ENCODE results near the gene SMIM38.
"Not testable (repeated sequence)": the region's sequence is repeated elsewhere in the genome, so short reads cannot be mapped to it uniquely, and the experiment has no call there.

Gene SMIM38

GRCh38 chr11:69148806-69149205 is 6.9 kb upstream of the SMIM38 start:
- Histone ChIP-seq H3K27me3 (ENCODE audit: control insufficient read depth, insufficient read depth, low read length) (no peaks in the 10 kb centered on the region), H3K4me3 (ENCODE audit: low read length) (no peak overlapping the region), H3K36me3 (ENCODE audit: control insufficient read depth, insufficient read depth, low read length) (no peaks in the 10 kb centered on the region), H3K4me1 (ENCODE audit: control insufficient read depth, insufficient read depth, low read length) (no peaks in the 10 kb centered on the region), H3K9me3 (ENCODE audit: control insufficient read depth, low read length) (no peaks in the 10 kb centered on the region), H3K9ac (ENCODE audit: low read length) (no peak overlapping the region)

GRCh38 chr11:69149338-69150045 is 6.2 kb upstream of the SMIM38 start:
- not testable (repeated sequence) for H3K9me3 ChIP-seq (ENCODE audit: control insufficient read depth, low read length); H3K9ac ChIP-seq (ENCODE audit: low read length); H3K36me3 ChIP-seq (ENCODE audit: control insufficient read depth, insufficient read depth, low read length); H3K4me1 ChIP-seq (ENCODE audit: control insufficient read depth, insufficient read depth, low read length); H3K4me3 ChIP-seq (ENCODE audit: low read length); H3K27me3 ChIP-seq (ENCODE audit: control insufficient read depth, insufficient read depth, low read length)

- no peaks in the 10 kb centered on the region for H3K4me1 ChIP-seq (ENCODE audit: control insufficient read depth, insufficient read depth, low read length)
- no peaks in the 10 kb centered on the region for H3K27me3 ChIP-seq (ENCODE audit: control insufficient read depth, insufficient read depth, low read length)
- H3K9ac ChIP-seq (ENCODE audit: low read length): no peak overlapping the region
- H3K4me3 ChIP-seq (ENCODE audit: low read length): no peak overlapping the region
- H3K36me3 ChIP-seq (ENCODE audit: control insufficient read depth, insufficient read depth, low read length): no peaks in the 10 kb centered on the region
- no peaks in the 10 kb centered on the region for H3K9me3 ChIP-seq (ENCODE audit: control insufficient read depth, low read length)
Measured at GRCh38 chr11:69150175-69150574, 5.6 kb upstream of the SMIM38 start.

GRCh38 chr11:69151836-69152235 is 3.9 kb upstream of the SMIM38 start:
- Histone ChIP-seq H3K4me3 (ENCODE audit: low read length) (no peak overlapping the region), H3K27me3 (ENCODE audit: control insufficient read depth, insufficient read depth, low read length) (peaks cover 1% of the 10 kb centered on the region), H3K9me3 (ENCODE audit: control insufficient read depth, low read length) (no peaks in the 10 kb centered on the region), H3K4me1 (ENCODE audit: control insufficient read depth, insufficient read depth, low read length) (peaks cover 4% of the 10 kb centered on the region), H3K36me3 (ENCODE audit: control insufficient read depth, insufficient read depth, low read length) (no peaks in the 10 kb centered on the region), H3K9ac (ENCODE audit: low read length) (no peak overlapping the region)

- Histone ChIP-seq H3K4me1 (ENCODE audit: control insufficient read depth, insufficient read depth, low read length) (peaks cover 13% of the 10 kb centered on the region), H3K36me3 (ENCODE audit: control insufficient read depth, insufficient read depth, low read length) (no peaks in the 10 kb centered on the region), H3K9ac (ENCODE audit: low read length) (no peak overlapping the region), H3K9me3 (ENCODE audit: control insufficient read depth, low read length) (no peaks in the 10 kb centered on the region), H3K27me3 (ENCODE audit: control insufficient read depth, insufficient read depth, low read length) (peaks cover 12% of the 10 kb centered on the region), H3K4me3 (ENCODE audit: low read length) (no peak overlapping the region)
Measured at GRCh38 chr11:69152733-69153421, 2.9 kb upstream of the SMIM38 start.

GRCh38 chr11:69153661-69154060 is 2.1 kb upstream of the SMIM38 start:
- Histone ChIP-seq H3K36me3 (ENCODE audit: control insufficient read depth, insufficient read depth, low read length) (no peaks in the 10 kb centered on the region), H3K4me1 (ENCODE audit: control insufficient read depth, insufficient read depth, low read length) (peaks cover 13% of the 10 kb centered on the region), H3K9me3 (ENCODE audit: control insufficient read depth, low read length) (no peaks in the 10 kb centered on the region), H3K4me3 (ENCODE audit: low read length) (no peak overlapping the region), H3K9ac (ENCODE audit: low read length) (no peak overlapping the region), H3K27me3 (ENCODE audit: control insufficient read depth, insufficient read depth, low read length) (peaks cover 15% of the 10 kb centered on the region)

GRCh38 chr11:69154211-69154913 is 1.4 kb upstream of the SMIM38 start:
- H3K4me3 ChIP-seq (ENCODE audit: low read length): no peak overlapping the region
- no peaks in the 10 kb centered on the region for H3K36me3 ChIP-seq (ENCODE audit: control insufficient read depth, insufficient read depth, low read length)
- no peaks in the 10 kb centered on the region for H3K9me3 ChIP-seq (ENCODE audit: control insufficient read depth, low read length)
- no peak overlapping the region for H3K9ac ChIP-seq (ENCODE audit: low read length)
- peaks cover 15% of the 10 kb centered on the region for H3K27me3 ChIP-seq (ENCODE audit: control insufficient read depth, insufficient read depth, low read length)
- H3K4me1 ChIP-seq (ENCODE audit: control insufficient read depth, insufficient read depth, low read length): peaks cover 13% of the 10 kb centered on the region

- H3K9ac ChIP-seq (ENCODE audit: low read length): no peak overlapping the region
- H3K36me3 ChIP-seq (ENCODE audit: control insufficient read depth, insufficient read depth, low read length): no peaks in the 10 kb centered on the region
- H3K4me3 ChIP-seq (ENCODE audit: low read length): no peak overlapping the region
- peaks cover 15% of the 10 kb centered on the region for H3K27me3 ChIP-seq (ENCODE audit: control insufficient read depth, insufficient read depth, low read length)
- peaks cover 13% of the 10 kb centered on the region for H3K4me1 ChIP-seq (ENCODE audit: control insufficient read depth, insufficient read depth, low read length)
- H3K9me3 ChIP-seq (ENCODE audit: control insufficient read depth, low read length): no peaks in the 10 kb centered on the region
Measured at GRCh38 chr11:69154938-69155301, 815 bp upstream of the SMIM38 start.

GRCh38 chr11:69156235-69156639 is 502 bp downstream of the SMIM38 start:
- Histone ChIP-seq H3K4me1 (ENCODE audit: control insufficient read depth, insufficient read depth, low read length) (peaks cover 13% of the 10 kb centered on the region), H3K4me3 (ENCODE audit: low read length) (no peak overlapping the region), H3K9me3 (ENCODE audit: control insufficient read depth, low read length) (no peaks in the 10 kb centered on the region), H3K36me3 (ENCODE audit: control insufficient read depth, insufficient read depth, low read length) (no peaks in the 10 kb centered on the region), H3K9ac (ENCODE audit: low read length) (no peak overlapping the region), H3K27me3 (ENCODE audit: control insufficient read depth, insufficient read depth, low read length) (peaks cover 15% of the 10 kb centered on the region)

- Histone ChIP-seq H3K9me3 (ENCODE audit: control insufficient read depth, low read length) (no peaks in the 10 kb centered on the region), H3K27me3 (ENCODE audit: control insufficient read depth, insufficient read depth, low read length) (peaks cover 15% of the 10 kb centered on the region), H3K4me1 (ENCODE audit: control insufficient read depth, insufficient read depth, low read length) (peaks cover 13% of the 10 kb centered on the region), H3K36me3 (ENCODE audit: control insufficient read depth, insufficient read depth, low read length) (no peaks in the 10 kb centered on the region), H3K4me3 (ENCODE audit: low read length) (no peak overlapping the region), H3K9ac (ENCODE audit: low read length) (no peak overlapping the region)
Measured at GRCh38 chr11:69156673-69157155, 979 bp downstream of the SMIM38 start.

GRCh38 chr11:69157156-69157821 is 1.6 kb downstream of the SMIM38 start:
- Histone ChIP-seq H3K4me1 (ENCODE audit: control insufficient read depth, insufficient read depth, low read length) (peaks cover 13% of the 10 kb centered on the region), H3K36me3 (ENCODE audit: control insufficient read depth, insufficient read depth, low read length) (no peaks in the 10 kb centered on the region), H3K27me3 (ENCODE audit: control insufficient read depth, insufficient read depth, low read length) (peaks cover 15% of the 10 kb centered on the region), H3K9me3 (ENCODE audit: control insufficient read depth, low read length) (no peaks in the 10 kb centered on the region), H3K9ac (ENCODE audit: low read length) (peak overlapping the region; percentile 31), H3K4me3 (ENCODE audit: low read length) (no peak overlapping the region)

GRCh38 chr11:69157822-69158231 is 2.1 kb downstream of the SMIM38 start:
- Histone ChIP-seq H3K27me3 (ENCODE audit: control insufficient read depth, insufficient read depth, low read length) (peaks cover 15% of the 10 kb centered on the region), H3K4me3 (ENCODE audit: low read length) (no peak overlapping the region), H3K36me3 (ENCODE audit: control insufficient read depth, insufficient read depth, low read length) (no peaks in the 10 kb centered on the region), H3K4me1 (ENCODE audit: control insufficient read depth, insufficient read depth, low read length) (peaks cover 13% of the 10 kb centered on the region), H3K9me3 (ENCODE audit: control insufficient read depth, low read length) (no peaks in the 10 kb centered on the region), H3K9ac (ENCODE audit: low read length) (peak overlapping the region; percentile 31)

Data from mucosa of stomach (tissue), 1 donor.